ENCODE measurements around the gene RNF220. TPM values are rescaled to one million over a fixed set of nuclear protein-coding genes. Genes with fewer than 3 reads are reported as not detected.

RNF220 gene
- total RNA-seq, 1 donor, result 53.2 TPM

DNA sequence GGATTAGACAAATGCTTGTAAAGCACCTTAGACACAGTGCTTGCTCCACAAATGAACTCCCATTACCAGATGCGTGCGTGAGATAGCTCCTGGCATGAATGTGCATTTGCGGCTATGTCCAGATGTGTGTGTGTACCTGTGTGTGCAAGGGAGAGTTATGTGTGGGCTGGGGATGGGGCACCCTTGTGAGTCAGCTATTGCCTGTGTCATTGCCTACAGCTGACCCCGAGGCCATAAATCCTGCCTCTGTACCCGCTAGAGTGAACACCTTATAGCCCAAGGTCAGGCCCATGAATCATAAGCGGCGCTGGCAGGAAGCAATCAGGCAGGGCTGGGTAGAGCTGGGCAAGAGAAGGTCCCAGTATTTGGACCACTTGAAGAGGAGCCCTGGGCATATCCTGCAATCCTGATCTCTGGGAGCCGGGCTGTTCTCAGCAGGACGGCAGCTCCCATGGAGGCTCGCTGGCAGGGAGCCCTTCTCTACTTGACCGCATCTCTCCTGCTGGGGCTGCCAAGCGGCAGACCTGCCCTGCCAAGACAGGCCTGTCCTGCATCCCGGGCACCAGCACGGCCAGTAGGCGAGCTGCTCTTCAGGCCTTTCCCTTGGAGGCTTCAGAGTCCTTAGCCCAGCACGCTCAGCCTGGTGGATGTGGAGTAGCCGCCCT is 182.9 kb downstream of the RNF220 start:
- no peak overlapping the region for H3K4me2 ChIP-seq (ENCODE audit: insufficient read depth, low read length)
- peaks cover 53% of the 10 kb centered on the region for H3K27me3 ChIP-seq (ENCODE audit: insufficient read depth, low read length)
- H3K4me1 ChIP-seq (ENCODE audit: insufficient read depth, low read length), result peaks cover 3% of the 10 kb centered on the region
- DNase-seq (ENCODE audit: insufficient read length, low spot score, missing footprints), result no peak
- H2AFZ ChIP-seq (ENCODE audit: low read length), result no peak overlapping the region
- no peaks in the 10 kb centered on the region for H4K20me1 ChIP-seq (ENCODE audit: insufficient read depth, low read length)
- H3K4me3 ChIP-seq (ENCODE audit: insufficient read depth, low read length), result no peak overlapping the region
- no peaks in the 10 kb centered on the region for H3K79me2 ChIP-seq (ENCODE audit: insufficient read depth, low read length)
- H3K9me3 ChIP-seq (ENCODE audit: low read depth, low read length), result no peaks in the 10 kb centered on the region
- TF ChIP-seq, protein P1, sequence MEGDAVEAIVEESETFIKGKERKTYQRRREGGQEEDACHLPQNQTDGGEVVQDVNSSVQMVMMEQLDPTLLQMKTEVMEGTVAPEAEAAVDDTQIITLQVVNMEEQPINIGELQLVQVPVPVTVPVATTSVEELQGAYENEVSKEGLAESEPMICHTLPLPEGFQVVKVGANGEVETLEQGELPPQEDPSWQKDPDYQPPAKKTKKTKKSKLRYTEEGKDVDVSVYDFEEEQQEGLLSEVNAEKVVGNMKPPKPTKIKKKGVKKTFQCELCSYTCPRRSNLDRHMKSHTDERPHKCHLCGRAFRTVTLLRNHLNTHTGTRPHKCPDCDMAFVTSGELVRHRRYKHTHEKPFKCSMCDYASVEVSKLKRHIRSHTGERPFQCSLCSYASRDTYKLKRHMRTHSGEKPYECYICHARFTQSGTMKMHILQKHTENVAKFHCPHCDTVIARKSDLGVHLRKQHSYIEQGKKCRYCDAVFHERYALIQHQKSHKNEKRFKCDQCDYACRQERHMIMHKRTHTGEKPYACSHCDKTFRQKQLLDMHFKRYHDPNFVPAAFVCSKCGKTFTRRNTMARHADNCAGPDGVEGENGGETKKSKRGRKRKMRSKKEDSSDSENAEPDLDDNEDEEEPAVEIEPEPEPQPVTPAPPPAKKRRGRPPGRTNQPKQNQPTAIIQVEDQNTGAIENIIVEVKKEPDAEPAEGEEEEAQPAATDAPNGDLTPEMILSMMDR (IDR thresholded peaks at IDR 0.05; ENCODE audit: extremely low read depth, low read depth, low read length), result no peak
- H3K27ac ChIP-seq (ENCODE audit: low read depth, low read length), result no peak overlapping the region
- no peaks in the 10 kb centered on the region for H3K36me3 ChIP-seq (ENCODE audit: insufficient read depth, low read length)

DNA sequence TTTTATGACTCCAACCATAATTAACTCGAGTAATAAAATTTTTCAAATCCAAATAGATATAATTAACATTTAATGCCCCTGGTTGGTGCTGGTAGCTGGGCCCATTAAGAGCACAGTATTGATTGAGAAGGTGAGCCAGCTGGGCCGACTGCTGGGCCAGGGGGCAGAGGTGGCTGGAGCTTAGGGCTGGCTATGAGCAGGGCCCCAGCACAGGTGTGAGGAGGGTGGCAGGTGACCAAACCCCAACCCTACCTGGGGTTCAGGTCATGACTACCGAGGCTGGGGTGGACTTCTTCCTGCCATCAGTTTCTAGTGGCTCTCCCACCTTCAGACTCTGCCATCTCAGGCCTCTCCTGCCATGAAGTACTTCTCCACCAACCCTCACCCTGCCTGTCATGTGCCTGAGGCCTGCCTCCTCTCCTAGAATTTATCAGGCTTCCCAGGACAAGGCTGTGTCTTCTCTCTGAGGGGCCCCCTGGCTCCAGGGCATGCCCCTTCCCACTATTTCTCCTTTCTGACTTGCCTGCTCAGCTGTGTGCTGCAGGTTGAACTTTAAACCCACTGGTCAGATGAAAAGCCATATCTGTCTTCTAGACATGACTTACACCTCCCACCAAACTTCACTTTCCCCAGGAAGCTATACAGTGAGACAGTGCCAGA is 183.6 kb downstream of the RNF220 start:
- Histone ChIP-seq H3K4me3 (ENCODE audit: insufficient read depth, low read length) (no peak overlapping the region), H3K4me2 (ENCODE audit: insufficient read depth, low read length) (no peak overlapping the region), H3K27ac (ENCODE audit: low read depth, low read length) (no peak overlapping the region), H4K20me1 (ENCODE audit: insufficient read depth, low read length) (no peaks in the 10 kb centered on the region), H3K36me3 (ENCODE audit: insufficient read depth, low read length) (no peaks in the 10 kb centered on the region), H3K4me1 (ENCODE audit: insufficient read depth, low read length) (peaks cover 3% of the 10 kb centered on the region), H2AFZ (ENCODE audit: low read length) (no peak overlapping the region), H3K27me3 (ENCODE audit: insufficient read depth, low read length) (peaks cover 45% of the 10 kb centered on the region), H3K79me2 (ENCODE audit: insufficient read depth, low read length) (no peaks in the 10 kb centered on the region), H3K9me3 (ENCODE audit: low read depth, low read length) (no peaks in the 10 kb centered on the region)
- TF ChIP-seq, protein P1 (IDR thresholded peaks at IDR 0.05; ENCODE audit: extremely low read depth, low read depth, low read length), result no peak
- DNase-seq (ENCODE audit: insufficient read length, low spot score, missing footprints), result no peak

DNA sequence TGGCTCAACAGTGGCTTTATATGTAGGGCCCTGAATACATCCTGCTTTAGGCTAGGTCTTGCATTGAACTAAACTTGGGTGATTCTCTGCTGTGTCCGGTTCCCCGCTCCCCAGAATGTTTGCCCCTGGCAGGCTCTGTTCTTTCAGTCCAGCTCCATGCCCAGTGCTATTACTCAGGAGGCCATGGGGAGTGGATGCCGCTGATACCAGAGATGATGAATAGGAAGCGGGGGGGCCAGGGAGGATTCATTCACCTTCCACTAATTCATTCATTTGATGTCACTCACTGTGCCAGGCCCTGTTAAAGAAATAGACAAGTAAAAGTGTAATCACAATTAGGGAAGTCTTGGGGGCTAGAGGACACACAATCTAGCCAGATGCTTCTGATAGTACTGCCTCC is 185.4 kb downstream of the RNF220 start:
- H4K20me1 ChIP-seq (ENCODE audit: insufficient read depth, low read length), result no peaks in the 10 kb centered on the region
- DNase-seq (ENCODE audit: insufficient read length, low spot score, missing footprints), result no peak
- TF ChIP-seq, protein P1 (IDR thresholded peaks at IDR 0.05; ENCODE audit: extremely low read depth, low read depth, low read length), result no peak
- peaks cover 3% of the 10 kb centered on the region for H3K4me1 ChIP-seq (ENCODE audit: insufficient read depth, low read length)
- no peak overlapping the region for H3K27ac ChIP-seq (ENCODE audit: low read depth, low read length)
- no peaks in the 10 kb centered on the region for H3K36me3 ChIP-seq (ENCODE audit: insufficient read depth, low read length)
- no peaks in the 10 kb centered on the region for H3K9me3 ChIP-seq (ENCODE audit: low read depth, low read length)
- no peak overlapping the region for H2AFZ ChIP-seq (ENCODE audit: low read length)
- H3K79me2 ChIP-seq (ENCODE audit: insufficient read depth, low read length), result no peaks in the 10 kb centered on the region
- no peak overlapping the region for H3K4me3 ChIP-seq (ENCODE audit: insufficient read depth, low read length)
- H3K4me2 ChIP-seq (ENCODE audit: insufficient read depth, low read length), result no peak overlapping the region
- peaks cover 31% of the 10 kb centered on the region for H3K27me3 ChIP-seq (ENCODE audit: insufficient read depth, low read length)

DNA sequence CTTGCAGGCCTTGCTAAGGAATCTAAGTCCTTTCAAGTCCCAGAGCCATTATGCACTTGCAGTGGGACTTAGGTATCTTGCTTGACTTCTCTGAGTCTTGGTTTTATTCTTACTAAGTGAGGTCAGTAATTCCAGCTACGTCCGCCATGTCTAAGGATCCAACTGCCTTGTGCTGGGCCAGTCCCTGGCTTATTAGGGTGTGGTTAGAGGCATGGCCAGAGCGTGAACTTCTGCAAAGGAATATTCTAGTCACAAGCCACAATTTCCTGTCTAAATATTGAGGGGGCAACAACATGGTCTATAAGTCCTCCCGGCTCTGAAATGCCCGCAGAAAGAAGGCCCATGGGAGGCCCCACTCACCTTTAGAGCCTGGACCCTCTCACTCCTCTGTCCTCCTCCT is 186.3 kb downstream of the RNF220 start:
- Histone ChIP-seq H3K36me3 (ENCODE audit: insufficient read depth, low read length) (no peaks in the 10 kb centered on the region), H4K20me1 (ENCODE audit: insufficient read depth, low read length) (no peaks in the 10 kb centered on the region), H3K79me2 (ENCODE audit: insufficient read depth, low read length) (no peaks in the 10 kb centered on the region), H3K9me3 (ENCODE audit: low read depth, low read length) (no peaks in the 10 kb centered on the region), H3K27ac (ENCODE audit: low read depth, low read length) (no peak overlapping the region), H3K4me1 (ENCODE audit: insufficient read depth, low read length) (peaks cover 3% of the 10 kb centered on the region), H3K4me3 (ENCODE audit: insufficient read depth, low read length) (no peak overlapping the region), H3K27me3 (ENCODE audit: insufficient read depth, low read length) (peaks cover 22% of the 10 kb centered on the region), H2AFZ (ENCODE audit: low read length) (no peak overlapping the region), H3K4me2 (ENCODE audit: insufficient read depth, low read length) (no peak overlapping the region)
- DNase-seq (ENCODE audit: insufficient read length, low spot score, missing footprints), result no peak
- TF ChIP-seq, protein P1 (IDR thresholded peaks at IDR 0.05; ENCODE audit: extremely low read depth, low read depth, low read length), result no peak

Measured in osteoblast (primary cell).